HEK293T (cell line): ENCODE data around the gene SLC35G3.

Source experiments
- CTCF ChIA-PET: fragments of 350-600 bp; formaldehyde crosslinking; extraction: SDS; loops from one replicate; lab custom pipeline; 2021; ENCODE audit warnings: antibody characterized with exemption, inconsistent platforms; lab: Yijun Ruan, JAX
- POLR2A ChIA-PET: fragments of 350-600 bp; formaldehyde crosslinking; extraction: SDS; loops from one replicate; lab custom pipeline; 2020; ENCODE audit warnings: antibody characterized with exemption, inconsistent platforms; lab: Yijun Ruan, JAX
- DNase-seq: peaks from one replicate; pipeline ENCODE4 v3.0.0; 2012; ENCODE audit warnings: mixed read lengths; ENCODE audit errors: extremely low spot score
- ARNT ChIP-seq: fragments of 450-650 bp; IDR thresholded peaks from 2 replicates; pipeline ENCODE4 v1.6.1; 2017; ENCODE audit warnings: mild to moderate bottlenecking
- BHLHE40 ChIP-seq: fragments of 450-650 bp; IDR thresholded peaks from 2 replicates; pipeline ENCODE4 v1.6.1; 2016; ENCODE audit warnings: mild to moderate bottlenecking, moderate library complexity, borderline replicate concordance
- CTBP1 ChIP-seq: fragments of 450-650 bp; IDR thresholded peaks from 2 replicates; pipeline ENCODE4 v1.6.1; 2016; ENCODE audit warnings: borderline replicate concordance
- ELF4 ChIP-seq: fragments of 450-650 bp; IDR thresholded peaks from 2 replicates; pipeline ENCODE4 v1.6.1; 2017; ENCODE audit warnings: antibody characterized with exemption
- FOXA1 ChIP-seq: fragments of 450-650 bp; IDR thresholded peaks from 2 replicates; pipeline ENCODE4 v1.6.1; 2016; ENCODE audit warnings: mild to moderate bottlenecking
- FOXK2 ChIP-seq: fragments of 450-650 bp; IDR thresholded peaks from 2 replicates; pipeline ENCODE4 v1.6.1; 2016; ENCODE audit warnings: mild to moderate bottlenecking
- FOXM1 ChIP-seq: fragments of 450-650 bp; IDR thresholded peaks from 2 replicates; pipeline ENCODE4 v1.6.1; 2017; ENCODE audit warnings: mild to moderate bottlenecking, borderline replicate concordance
- HDGF ChIP-seq: fragments of 450-650 bp; IDR thresholded peaks from 2 replicates; pipeline ENCODE4 v1.6.1; 2017; ENCODE audit warnings: antibody characterized with exemption, borderline replicate concordance
- L3MBTL2 ChIP-seq: fragments of 450-650 bp; conservative IDR thresholded peaks from 2 replicates; pipeline ENCODE4 v1.6.1; 2016; ENCODE audit warnings: mild to moderate bottlenecking
- LEF1 ChIP-seq: fragments of 450-650 bp; IDR thresholded peaks from 2 replicates; pipeline ENCODE4 v1.6.1; 2017; ENCODE audit warnings: mild to moderate bottlenecking, borderline replicate concordance
- NFRKB ChIP-seq: fragments of 450-650 bp; IDR thresholded peaks from 2 replicates; pipeline ENCODE4 v1.6.1; 2016; ENCODE audit warnings: mild to moderate bottlenecking, moderate library complexity
- PKNOX1 ChIP-seq: fragments of 450-650 bp; IDR thresholded peaks from 2 replicates; pipeline ENCODE4 v1.6.1; 2016
- SP1 ChIP-seq: fragments of 450-650 bp; IDR thresholded peaks from 2 replicates; pipeline ENCODE4 v1.6.1; 2017
- SUZ12 ChIP-seq: fragments of 450-650 bp; IDR thresholded peaks from 2 replicates; pipeline ENCODE4 v1.6.1; 2016; ENCODE audit warnings: mild to moderate bottlenecking
- TARDBP ChIP-seq: fragments of 450-650 bp; IDR thresholded peaks from 2 replicates; pipeline ENCODE4 v1.6.1; 2016
- ZNF384 ChIP-seq: fragments of 450-650 bp; IDR thresholded peaks from 2 replicates; pipeline ENCODE4 v1.6.1; 2016

The SLC35G3 gene

GRCh38 chr17:35149941-35150340, 44.3 kb downstream of the SLC35G3 start:
- TF ChIP-seq ZNF384 (no peak), SP1 (no peak), FOXM1 (no peak), HDGF (no peak), TARDBP (no peak), PKNOX1 (no peak), FOXK2 (no peak), NFRKB (no peak), L3MBTL2 (no peak), SUZ12 (no peak), ARNT (no peak), BHLHE40 (no peak), ELF4 (no peak), FOXA1 (no peak)
- CTCF ChIA-PET, result interaction anchor here (0.8 kb wide), 1 partner anchor 16 kb away, joined by 3 read pairs; no protein-coding TSS in a partner anchor
- no peak for DNase-seq
- POLR2A ChIA-PET, result interaction anchor here (1.2 kb wide), 1 partner anchor 9 kb away, joined by 3 read pairs; no protein-coding TSS in a partner anchor

- no peak for TF ChIP-seq HDGF
- TF ChIP-seq FOXM1, result no peak
- TF ChIP-seq CTBP1, result no peak
- no peak for TF ChIP-seq ZNF384
- TF ChIP-seq TARDBP, result no peak
- no peak for TF ChIP-seq NFRKB
- TF ChIP-seq PKNOX1, result no peak
- no peak for TF ChIP-seq ELF4
- TF ChIP-seq FOXA1, result no peak
- TF ChIP-seq L3MBTL2, result no peak
- ChIA-PET CTCF (interaction anchor here (0.6 kb wide), 1 partner anchor 171 kb away, joined by 8 read pairs; no protein-coding TSS in a partner anchor), POLR2A (interaction anchor here (1.4 kb wide), 1 partner anchor 29 kb away, joined by 4 read pairs; no protein-coding TSS in a partner anchor)
- DNase-seq, result no peak
Measured at GRCh38 chr17:35148144-35148543, 46.0 kb downstream of the SLC35G3 start.

- TF ChIP-seq NFRKB, result no peak
- no peak for TF ChIP-seq HDGF
- TF ChIP-seq BHLHE40, result no peak
- TF ChIP-seq ARNT, result no peak
- no peak for TF ChIP-seq PKNOX1
- TF ChIP-seq CTBP1, result no peak
- TF ChIP-seq L3MBTL2, result no peak
- TF ChIP-seq SP1, result no peak
- TF ChIP-seq TARDBP, result no peak
- TF ChIP-seq SUZ12, result no peak
- TF ChIP-seq FOXM1, result no peak
- TF ChIP-seq FOXA1, result no peak
- TF ChIP-seq ZNF384, result no peak
- DNase-seq, result no peak
- ChIA-PET POLR2A (interaction anchor here (1.1 to 1.4 kb wide), 2 partner anchors 28 to 95 kb away, joined by 3 to 4 read pairs; partner anchors contain the start of gene SLFN5), CTCF (no interaction called here)
Measured at GRCh38 chr17:35147375-35147905, 46.8 kb downstream of the SLC35G3 start, which contains the start of gene UNC45B. Gene UNC45B (plus strand): TSS chr17:35147817. CDS start chr17:35148264, 447 bp downstream.

- ChIA-PET POLR2A (interaction anchor here (1.1 kb wide), 1 partner anchor 96 kb away, joined by 3 read pairs; the partner anchor contains the start of gene SLFN5), CTCF (no interaction called here)
- no peak for TF ChIP-seq L3MBTL2
- TF ChIP-seq HDGF, result no peak
- DNase-seq, result no peak
Measured at GRCh38 chr17:35146214-35146833, 47.9 kb downstream of the SLC35G3 start.

GRCh38 chr17:35144840-35145239, 49.4 kb downstream of the SLC35G3 start:
- no peak for DNase-seq
- TF ChIP-seq CTBP1 (no peak), FOXA1 (no peak), NFRKB (no peak), FOXM1 (no peak), LEF1 (no peak), ZNF384 (no peak), SUZ12 (no peak)
- ChIA-PET POLR2A (no interaction called here), CTCF (interaction anchor here (0.6 kb wide), 1 partner anchor 10 kb away, joined by 3 read pairs; no protein-coding TSS in a partner anchor)
